Cardiac fibroblast (primary cell): ENCODE data around the gene GSTA5.
"Not testable (repeated sequence)": the region's sequence is repeated elsewhere in the genome, so short reads cannot be mapped to it uniquely, and the experiment has no call there.

Experiments
- DNase-seq, 2 donors: peaks; one replicate each; pipeline versions ENCODE4 v3.0.0 to v3.0.0-alpha.2; 2010; ENCODE audit warnings: low read depth in 2 of 2
- H3K4me3 ChIP-seq, 2 donors: replicated peaks in 1 of 2; 1 replicate in 1 of 2; 2 replicates in 1 of 2; pipeline ENCODE4 v1.5.1; 2011; ENCODE audit warnings: low read depth in 2 of 2, low read length in 2 of 2, mild to moderate bottlenecking in 2 of 2, moderate library complexity in 1 of 2
- TF ChIP-seq, protein P1 (sequence below): IDR thresholded peaks from one replicate; pipeline ENCODE4 v1.5.1; 2011; ENCODE audit warnings: low read depth, mild to moderate bottlenecking, low read length, inconsistent platforms

Gene GSTA5

DNA sequence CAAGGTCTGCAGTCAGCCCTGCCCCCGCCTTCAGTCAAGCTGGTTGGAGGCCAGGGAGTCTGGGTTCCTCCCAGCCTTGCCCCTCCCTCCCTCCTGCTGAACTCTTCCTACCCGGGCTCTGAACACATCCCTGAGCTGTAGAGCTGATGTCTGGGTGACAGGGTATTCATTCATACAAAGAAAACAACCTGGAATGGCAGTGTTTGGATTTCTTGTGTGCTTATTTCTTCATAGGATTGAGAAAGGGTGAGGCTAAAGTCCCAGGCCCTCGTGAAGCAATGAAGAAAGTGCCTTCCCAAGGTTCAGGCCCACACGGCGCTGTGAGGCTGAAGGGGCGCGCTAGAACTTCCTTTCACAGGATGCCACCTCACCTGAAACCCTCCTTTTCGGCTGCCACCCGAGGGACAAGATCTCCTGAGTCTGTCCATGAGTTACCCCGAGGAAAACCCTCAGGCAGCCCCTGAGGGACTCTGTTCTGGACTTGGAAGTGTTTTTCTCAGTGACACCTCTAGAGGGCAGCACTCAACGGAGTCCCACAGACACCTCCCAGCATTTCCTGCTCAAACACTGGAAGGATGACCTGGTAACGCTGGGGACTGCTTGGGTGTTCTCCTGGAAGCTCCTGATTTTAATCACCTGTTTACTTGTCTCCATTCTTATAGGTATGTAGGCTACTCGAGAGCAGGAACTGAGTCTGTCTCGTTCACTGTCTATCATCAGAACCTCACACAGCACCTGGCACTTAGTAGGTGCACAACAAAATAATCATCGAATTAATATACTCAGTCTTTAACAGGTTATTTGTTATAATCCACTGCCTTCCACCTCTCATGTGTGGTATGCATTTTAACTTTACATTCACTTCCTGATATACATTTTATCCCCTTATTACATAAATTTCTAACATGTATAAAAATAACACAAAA lies 25.2 kb downstream of the GSTA5 start:
- DNase-seq = peak; percentile 57 to 66
- TF ChIP-seq, protein P1, sequence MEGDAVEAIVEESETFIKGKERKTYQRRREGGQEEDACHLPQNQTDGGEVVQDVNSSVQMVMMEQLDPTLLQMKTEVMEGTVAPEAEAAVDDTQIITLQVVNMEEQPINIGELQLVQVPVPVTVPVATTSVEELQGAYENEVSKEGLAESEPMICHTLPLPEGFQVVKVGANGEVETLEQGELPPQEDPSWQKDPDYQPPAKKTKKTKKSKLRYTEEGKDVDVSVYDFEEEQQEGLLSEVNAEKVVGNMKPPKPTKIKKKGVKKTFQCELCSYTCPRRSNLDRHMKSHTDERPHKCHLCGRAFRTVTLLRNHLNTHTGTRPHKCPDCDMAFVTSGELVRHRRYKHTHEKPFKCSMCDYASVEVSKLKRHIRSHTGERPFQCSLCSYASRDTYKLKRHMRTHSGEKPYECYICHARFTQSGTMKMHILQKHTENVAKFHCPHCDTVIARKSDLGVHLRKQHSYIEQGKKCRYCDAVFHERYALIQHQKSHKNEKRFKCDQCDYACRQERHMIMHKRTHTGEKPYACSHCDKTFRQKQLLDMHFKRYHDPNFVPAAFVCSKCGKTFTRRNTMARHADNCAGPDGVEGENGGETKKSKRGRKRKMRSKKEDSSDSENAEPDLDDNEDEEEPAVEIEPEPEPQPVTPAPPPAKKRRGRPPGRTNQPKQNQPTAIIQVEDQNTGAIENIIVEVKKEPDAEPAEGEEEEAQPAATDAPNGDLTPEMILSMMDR = peak; percentile 61
- H3K4me3 ChIP-seq = no peak overlapping the region

DNA sequence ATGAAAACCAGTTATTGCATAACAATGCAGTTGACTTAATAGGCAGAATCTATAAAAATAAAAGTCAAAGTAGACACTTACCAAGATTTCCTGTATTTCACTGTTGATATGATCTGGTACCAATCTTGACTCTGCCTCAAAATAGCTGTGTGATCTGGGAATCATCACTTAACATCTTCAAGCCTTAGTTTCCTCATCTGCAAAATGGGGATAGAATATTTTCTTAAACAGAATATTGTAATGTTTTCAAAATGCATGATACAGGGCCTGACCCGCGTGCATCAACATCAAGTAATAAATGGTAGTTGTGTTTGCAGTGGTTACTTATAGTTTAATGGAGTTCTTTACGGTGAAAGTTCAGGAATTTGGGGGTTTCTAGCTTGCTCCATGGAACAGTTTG lies 26.1 kb downstream of the GSTA5 start:
- H3K4me3 ChIP-seq, DNase-seq: not testable (repeated sequence)

DNA sequence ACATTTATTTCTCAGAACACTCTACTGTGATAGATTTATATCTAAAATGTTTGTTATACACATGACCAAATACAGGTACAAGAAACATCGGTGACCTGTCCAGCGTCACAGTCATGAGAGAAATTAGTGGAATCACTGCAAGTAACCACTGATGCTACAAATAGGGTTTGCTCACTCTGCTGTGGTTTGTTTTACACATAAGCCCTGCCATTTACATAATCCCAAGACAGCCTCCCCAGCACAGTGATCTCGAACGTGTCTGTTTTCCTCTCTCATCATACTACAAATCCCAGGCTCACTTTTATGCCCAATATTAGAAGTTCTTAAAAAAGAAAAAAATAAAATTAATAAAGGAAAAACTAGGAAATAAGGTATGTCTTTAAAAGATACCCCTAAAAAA lies 30.8 kb downstream of the GSTA5 start:
- not testable (repeated sequence) for H3K4me3 ChIP-seq, DNase-seq

DNA sequence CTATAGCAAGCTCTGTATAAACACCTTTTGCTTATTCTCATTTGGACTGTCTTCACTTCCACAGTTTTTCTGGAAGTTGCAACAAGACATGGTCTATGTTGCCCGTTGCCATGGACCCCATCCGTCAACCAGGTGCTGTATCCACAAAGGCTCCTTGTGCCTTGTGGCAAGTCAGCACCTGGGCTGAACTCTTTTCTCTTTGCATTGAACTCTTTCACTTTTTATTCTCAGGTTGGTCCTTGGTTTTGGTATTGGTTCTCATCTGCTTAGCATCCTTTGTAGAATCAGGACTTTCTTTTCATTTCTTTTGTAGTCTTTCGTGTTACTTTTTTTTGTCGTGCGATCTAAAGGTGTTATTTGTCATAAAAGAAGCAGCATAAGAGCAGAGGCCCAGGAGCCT lies 32.0 kb downstream of the GSTA5 start:
- no peak overlapping the region for H3K4me3 ChIP-seq
- DNase-seq = no peak
- TF ChIP-seq, protein P1 = no peak

DNA sequence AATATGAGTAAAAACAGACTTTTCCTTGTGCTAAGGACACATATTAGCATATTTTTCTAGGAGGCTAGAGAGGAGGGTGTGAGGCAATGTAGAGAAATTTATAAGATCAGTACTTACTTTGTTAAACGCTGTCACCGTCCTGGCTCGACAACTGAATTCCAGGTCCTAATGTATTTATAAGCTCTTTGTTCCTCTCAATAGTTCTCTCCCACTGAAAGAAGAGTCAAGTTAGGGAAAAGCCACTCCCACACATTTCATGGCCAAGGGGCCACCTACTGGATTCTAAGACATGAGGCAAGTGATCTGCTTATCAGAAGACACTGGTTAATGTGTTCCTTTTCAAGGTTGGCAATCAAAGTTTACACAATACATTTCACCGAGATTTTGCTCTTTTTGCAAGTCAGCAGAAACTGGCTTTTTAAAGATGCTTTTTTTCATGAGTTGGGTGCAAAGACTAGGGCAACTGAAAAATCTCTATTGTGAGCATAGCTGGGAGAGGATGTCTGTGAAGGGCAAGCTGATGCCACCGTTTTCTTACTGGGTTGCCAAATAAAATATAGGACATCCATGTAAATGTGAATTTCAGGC lies 36.9 kb downstream of the GSTA5 start, which contains the start of gene GSTA1:
GSTA1 (minus strand) TSS at position 149 of the 588 bp plus-strand sequence. CDS start 4,549 bp downstream, outside the sequence.
- DNase-seq, H3K4me3 ChIP-seq: not testable (repeated sequence)

DNA sequence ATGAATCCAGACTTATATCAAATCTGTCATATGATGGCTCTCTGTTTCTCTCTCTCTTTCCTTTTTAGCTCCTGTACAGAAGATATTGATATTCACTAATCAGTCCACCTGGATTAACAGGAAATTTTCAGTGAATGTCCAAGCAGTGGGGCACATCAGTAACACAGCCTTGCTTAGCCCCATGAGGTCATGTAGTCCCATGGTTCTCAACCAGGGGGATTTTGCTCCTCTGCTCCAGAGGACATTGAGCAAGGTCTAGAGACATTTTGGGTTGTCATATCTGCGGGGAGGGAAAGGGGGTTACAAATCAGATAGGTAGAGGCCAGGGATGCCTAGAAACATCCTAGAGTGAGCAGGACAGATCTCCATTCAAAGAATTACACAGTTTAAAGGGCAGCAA lies 37.8 kb downstream of the GSTA5 start:
- TF ChIP-seq, protein P1 = no peak
- DNase-seq = no peak
- no peak overlapping the region for H3K4me3 ChIP-seq

DNA sequence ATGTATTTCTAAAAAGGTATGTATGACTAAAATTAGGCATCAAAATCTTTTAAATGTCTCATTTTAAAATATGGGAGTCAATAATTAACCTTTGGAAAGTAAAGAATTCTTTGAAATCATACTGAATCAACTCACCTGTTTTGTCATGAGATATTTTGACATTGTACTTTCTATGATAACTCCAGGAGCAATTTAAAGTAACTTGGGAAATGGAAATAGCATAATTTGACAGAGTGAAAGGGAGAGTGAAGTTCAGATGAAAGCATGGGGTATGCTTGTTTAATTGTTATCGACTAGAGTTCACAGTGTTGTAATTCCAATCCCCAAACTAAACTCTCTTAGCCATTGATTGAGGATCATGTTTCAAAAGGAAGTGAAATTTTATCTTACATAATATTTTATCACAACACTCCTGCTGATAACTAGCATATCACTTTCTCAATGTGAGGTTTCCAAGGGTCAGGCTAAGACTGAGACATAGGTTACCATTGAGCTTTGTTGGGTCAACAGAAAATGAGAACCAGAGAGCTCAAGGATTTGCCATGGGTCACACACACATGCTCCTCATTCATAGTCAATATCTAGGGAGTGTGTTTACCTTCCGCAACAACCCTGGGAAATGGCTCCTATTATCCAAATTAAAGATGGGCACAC lies 39.3 kb downstream of the GSTA5 start:
- TF ChIP-seq, protein P1 = no peak
- no peak overlapping the region for H3K4me3 ChIP-seq
- DNase-seq = no peak

DNA sequence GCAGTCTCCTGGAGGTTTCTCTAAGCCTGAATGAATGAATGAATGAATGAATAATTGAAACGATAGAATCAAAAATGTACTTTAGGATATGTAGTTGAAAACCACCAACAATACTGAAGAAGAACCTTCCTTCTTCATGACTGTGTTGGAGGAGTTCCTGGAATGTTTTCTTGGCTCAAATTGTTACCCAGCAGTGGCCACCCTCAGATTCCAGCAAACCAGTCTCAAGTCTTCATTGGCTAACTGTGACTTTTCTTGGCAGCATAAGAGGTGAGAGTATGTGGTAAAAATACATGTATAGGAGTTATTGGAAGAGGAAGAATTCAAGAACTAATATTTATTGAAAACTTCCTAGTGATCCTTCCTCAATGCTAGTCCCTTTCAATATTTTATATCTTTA lies 41.3 kb downstream of the GSTA5 start:
- H3K4me3 ChIP-seq = not testable (repeated sequence)
- DNase-seq = peak; percentile 39 to 55

DNA sequence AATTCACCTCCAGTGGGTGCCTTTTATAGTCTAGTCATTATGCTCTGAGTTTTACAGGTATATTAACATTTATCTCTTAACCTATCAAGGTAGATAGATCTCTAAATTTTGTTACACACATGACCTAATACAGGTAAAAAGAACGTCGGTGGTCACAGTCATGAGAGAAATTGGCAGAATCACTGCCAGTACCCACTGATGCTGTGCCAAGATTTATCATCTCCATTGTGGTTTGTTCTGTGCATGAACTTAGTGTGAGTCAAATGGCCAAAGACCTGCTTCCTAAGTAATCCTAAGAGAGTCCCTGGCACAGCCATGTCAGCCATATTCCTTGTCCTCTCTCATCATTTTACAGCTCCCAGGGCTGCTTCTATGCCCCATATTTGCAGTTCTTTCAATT lies 46.2 kb downstream of the GSTA5 start:
- not testable (repeated sequence) for DNase-seq, H3K4me3 ChIP-seq
